Activated CD8-positive, alpha-beta T cell treated with anti-CD3 and anti-CD28 coated beads for 36 hours (primary cell): ENCODE results near the gene FGD4. TPM values are rescaled to one million over a fixed set of nuclear protein-coding genes. Genes with fewer than 3 reads are reported as not detected.

Experiments
- ATAC-seq: fragments of 200-7000 bp; cut with Tn5 transposase; one replicate; pipeline ENCODE4 v1.10.0; 2021; ENCODE audit warnings: mild to moderate bottlenecking, moderate library complexity
- CTCF ChIA-PET: fragments of 350-600 bp; sonication (Branson Sonifier 250); formaldehyde crosslinking; loops from one replicate; lab custom pipeline; 2021; ENCODE audit warnings: antibody characterized with exemption; lab: Charles Lee
- POLR2A ChIA-PET: fragments of 350-600 bp; sonication (Branson Sonifier 250); formaldehyde crosslinking; loops from one replicate; lab custom pipeline; 2021; ENCODE audit warnings: antibody characterized with exemption; lab: Charles Lee
- DNase-seq: peaks from one replicate; pipeline ENCODE4 v3.0.0-alpha.2; 2020
- H3K27ac Mint-ChIP-seq: one replicate; pipeline ENCODE4 v1.8.0; 2021; ENCODE audit warnings: mild to moderate bottlenecking, mixed read lengths
- H3K27me3 Mint-ChIP-seq: one replicate; pipeline ENCODE4 v1.8.0; 2021; ENCODE audit warnings: mixed read lengths
- H3K36me3 Mint-ChIP-seq: one replicate; pipeline ENCODE4 v1.8.0; 2021; ENCODE audit warnings: low read depth, mixed read lengths
- H3K4me1 Mint-ChIP-seq: one replicate; pipeline ENCODE4 v1.8.0; 2021; ENCODE audit warnings: low read depth, mixed read lengths
- H3K4me3 Mint-ChIP-seq: one replicate; pipeline ENCODE4 v1.8.0; 2021; ENCODE audit warnings: mild to moderate bottlenecking, moderate library complexity, mixed read lengths
- H3K9me3 Mint-ChIP-seq: one replicate; pipeline ENCODE4 v1.8.0; 2021; ENCODE audit warnings: mixed read lengths
- CTCF ChIP-seq: fragments of 200-600 bp; IDR thresholded peaks from one replicate; pipeline ENCODE4 v1.8.0; 2022; ENCODE audit warnings: antibody characterized with exemption, mild to moderate bottlenecking
- intact Hi-C: fragments of 100-400 bp; cut with micrococcal nuclease; formaldehyde crosslinking; loops from one replicate; pipeline ENCODE4 v1.10.0; 2022
- total RNA-seq, 2 experiments: library from RNA; stranded (reverse); gene quantifications; one replicate each; pipeline ENCODE4 v1.2.3, GENCODE V29; 2021

FGD4 gene
- total RNA-seq, 2 experiments from 2014 or later = 0.05 to 0.25 TPM

DNA sequence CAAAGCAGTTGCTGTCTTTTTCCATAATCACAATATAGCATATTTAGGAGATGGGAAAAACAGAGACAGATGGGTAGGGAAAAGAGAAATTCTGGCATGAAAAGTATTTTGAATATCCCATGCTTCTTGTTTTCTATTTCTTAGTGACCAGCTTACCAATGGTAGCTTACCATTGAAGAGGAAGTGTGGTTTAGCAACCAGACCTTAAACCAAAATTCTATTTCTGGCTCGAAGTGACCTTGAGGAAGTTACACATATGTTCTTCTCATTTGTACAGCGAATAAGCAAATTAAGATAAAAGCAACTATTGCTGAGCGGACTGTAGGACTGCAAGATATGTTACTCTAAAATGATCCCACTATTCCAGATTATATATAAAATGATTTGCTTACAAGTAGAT is 82.9 kb downstream of the FGD4 start:
- CTCF ChIA-PET = no interaction called here
- no peak for TF ChIP-seq CTCF
- Mint-ChIP-seq H3K27ac (no peak overlapping the region), H3K27me3 (no peaks in the 10 kb centered on the region), H3K4me3 (no peak overlapping the region), H3K4me1 (no peaks in the 10 kb centered on the region), H3K36me3 (no peaks in the 10 kb centered on the region), H3K9me3 (no peaks in the 10 kb centered on the region)
- POLR2A ChIA-PET = no interaction called here
- intact Hi-C loops = no loop called here
- ATAC-seq (no peak), DNase-seq (no peak)

- DNase-seq (no peak), ATAC-seq (no peak)
- TF ChIP-seq CTCF = no peak
- CTCF ChIA-PET = interaction anchor here (1.0 kb wide), 1 partner anchor 27 kb away, joined by 3 read pairs; no protein-coding TSS in a partner anchor
- Mint-ChIP-seq H3K27me3 (no peaks in the 10 kb centered on the region), H3K4me1 (no peaks in the 10 kb centered on the region), H3K4me3 (no peak overlapping the region), H3K9me3 (no peaks in the 10 kb centered on the region), H3K36me3 (no peaks in the 10 kb centered on the region), H3K27ac (no peak overlapping the region)
- POLR2A ChIA-PET = no interaction called here
- intact Hi-C loops = no loop called here
These were observed 84.1 kb downstream of the FGD4 start for GRCh38 chr12:32483499-32483898.

- CTCF ChIA-PET = interaction anchor here (1.0 kb wide), 1 partner anchor 28 kb away, joined by 3 read pairs; no protein-coding TSS in a partner anchor
- POLR2A ChIA-PET = no interaction called here
- no peak overlapping the region for H3K4me3 Mint-ChIP-seq
- H3K36me3 Mint-ChIP-seq = no peaks in the 10 kb centered on the region
- DNase-seq (no peak), ATAC-seq (no peak)
- intact Hi-C loops = no loop called here
- peaks cover under 1% of the 10 kb centered on the region for H3K27me3 Mint-ChIP-seq
- H3K27ac Mint-ChIP-seq = no peak overlapping the region
- no peaks in the 10 kb centered on the region for H3K9me3 Mint-ChIP-seq
- no peak for TF ChIP-seq CTCF
- no peaks in the 10 kb centered on the region for H3K4me1 Mint-ChIP-seq
These were observed 84.6 kb downstream of the FGD4 start for GRCh38 chr12:32483993-32484392.

- no peak overlapping the region for H3K4me3 Mint-ChIP-seq
- intact Hi-C loops = no loop called here
- H3K9me3 Mint-ChIP-seq = no peaks in the 10 kb centered on the region
- H3K27ac Mint-ChIP-seq = no peak overlapping the region
- DNase-seq = no peak
- H3K4me1 Mint-ChIP-seq = no peaks in the 10 kb centered on the region
- ChIA-PET CTCF (no interaction called here), POLR2A (no interaction called here)
- H3K36me3 Mint-ChIP-seq = no peaks in the 10 kb centered on the region
- ATAC-seq = no peak
- no peak for TF ChIP-seq CTCF
- peaks cover 4% of the 10 kb centered on the region for H3K27me3 Mint-ChIP-seq
These were observed 86.8 kb downstream of the FGD4 start for GRCh38 chr12:32486158-32486557.

DNA sequence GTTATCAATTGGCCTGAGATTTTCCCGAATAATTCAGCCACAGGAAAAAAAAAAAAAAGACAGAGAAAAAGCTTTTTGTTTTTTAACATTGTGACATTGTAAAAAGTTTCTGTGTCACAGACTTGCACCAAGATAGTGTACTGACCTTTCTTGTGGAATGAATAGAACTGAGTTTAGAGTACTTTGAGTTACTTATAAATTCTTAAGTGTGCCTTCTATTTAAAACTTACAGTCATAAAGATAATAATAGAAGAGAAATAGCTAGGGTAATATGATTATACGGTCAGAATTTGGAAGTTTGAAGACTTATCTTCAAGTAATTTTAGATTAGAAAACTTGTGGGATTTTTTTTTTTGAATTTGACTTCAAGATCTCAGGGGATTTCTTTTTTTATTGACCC is 88.8 kb downstream of the FGD4 start:
- H3K36me3 Mint-ChIP-seq = no peaks in the 10 kb centered on the region
- ATAC-seq (no peak), DNase-seq (no peak)

More for the DNA sequence above, 88.8 kb downstream of the FGD4 start:
- TF ChIP-seq CTCF = no peak
- POLR2A ChIA-PET = no interaction called here
- CTCF ChIA-PET = no interaction called here
- peaks cover 4% of the 10 kb centered on the region for H3K27me3 Mint-ChIP-seq
- H3K9me3 Mint-ChIP-seq = no peaks in the 10 kb centered on the region
- H3K4me1 Mint-ChIP-seq = no peaks in the 10 kb centered on the region
- H3K27ac Mint-ChIP-seq = no peak overlapping the region
- intact Hi-C loops = no loop called here
- H3K4me3 Mint-ChIP-seq = no peak overlapping the region
